ENCODE results near the gene CDC73.

Gene CDC73

GRCh38 chr1:193144999-193145398, 23.2 kb downstream of the CDC73 start:
- DNase-seq (ENCODE audit: extremely low read depth, low read depth): no peak

GRCh38 chr1:193156117-193156821, 34.4 kb downstream of the CDC73 start:
- TF ChIP-seq CTCF (IDR thresholded peaks at IDR 0.05; ENCODE audit: low read depth, low read length): no peak
- DNase-seq (ENCODE audit: extremely low read depth, low read depth): no peak

More at GRCh38 chr1:193144999-193145398, 23.2 kb downstream of the CDC73 start:
- no peak for TF ChIP-seq CTCF (IDR thresholded peaks at IDR 0.05; ENCODE audit: low read depth, low read length)

GRCh38 chr1:193156822-193157142, 35.0 kb downstream of the CDC73 start:
- no peak for TF ChIP-seq CTCF (IDR thresholded peaks at IDR 0.05; ENCODE audit: low read depth, low read length)

DNA sequence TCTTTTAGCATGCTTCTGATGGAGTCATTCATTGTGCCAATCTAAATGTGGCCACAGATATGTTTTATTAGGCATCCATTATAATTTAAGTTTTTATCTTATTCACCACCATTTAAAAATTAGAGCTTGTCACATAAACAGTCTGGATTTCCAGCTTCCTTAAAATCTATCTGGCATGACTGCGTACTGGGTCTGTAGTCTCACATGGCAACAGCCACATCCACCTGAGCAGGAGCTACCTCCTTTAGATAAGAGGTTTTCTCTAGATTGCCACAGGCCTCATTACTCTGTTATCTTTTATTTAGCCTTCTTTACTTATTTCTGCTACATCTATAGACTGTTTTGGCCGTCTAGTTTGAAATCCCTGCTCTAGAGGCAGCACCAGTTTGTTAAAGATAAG, 35.5 kb downstream of the CDC73 start:
- TF ChIP-seq CTCF (IDR thresholded peaks at IDR 0.05; ENCODE audit: low read depth, low read length): no peak
- no peak for DNase-seq (ENCODE audit: extremely low read depth, low read depth)

More at GRCh38 chr1:193156822-193157142, 35.0 kb downstream of the CDC73 start:
- DNase-seq (ENCODE audit: extremely low read depth, low read depth): no peak

DNA sequence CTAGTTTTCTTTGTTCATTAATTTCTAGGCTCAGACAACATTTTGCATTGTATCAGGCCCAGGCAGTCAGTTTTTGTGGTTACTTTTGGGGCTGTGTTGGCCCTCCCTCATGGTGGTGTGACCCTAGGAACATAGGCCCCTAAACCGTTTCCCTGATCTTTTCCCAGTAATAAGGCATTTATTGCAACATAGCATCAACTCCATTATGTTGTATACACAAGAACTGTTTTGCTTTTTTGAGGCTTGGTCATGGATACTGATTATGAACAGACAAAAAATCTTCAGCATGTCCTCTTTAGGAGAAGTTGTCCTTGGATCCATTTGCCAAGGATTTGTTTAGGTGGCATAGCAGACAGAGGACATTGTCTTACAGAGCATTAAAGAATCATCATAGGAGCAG, 54.3 kb downstream of the CDC73 start:
- TF ChIP-seq CTCF (IDR thresholded peaks at IDR 0.05; ENCODE audit: low read depth, low read length): no peak
- DNase-seq (ENCODE audit: extremely low read depth, low read depth): no peak

DNA sequence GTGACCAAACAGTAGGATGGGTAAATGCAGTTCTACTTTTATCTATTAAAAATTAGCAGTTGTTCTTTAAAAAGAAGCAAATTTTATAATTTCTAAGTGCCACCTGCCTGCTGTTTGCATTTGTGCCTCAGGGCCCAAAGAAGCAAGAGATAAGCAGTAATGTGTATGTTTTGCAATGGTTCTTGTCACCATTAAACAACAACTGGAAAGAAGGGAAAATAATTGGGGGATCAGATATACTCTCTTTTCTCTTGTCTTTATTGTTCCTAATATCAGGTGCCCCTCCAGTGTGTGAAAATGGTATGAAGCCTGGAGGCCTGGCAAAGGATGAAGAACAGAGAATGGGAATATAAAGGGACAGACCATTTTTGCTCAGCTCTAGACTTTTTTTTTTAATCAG, 55.0 kb downstream of the CDC73 start:
- no peak for TF ChIP-seq CTCF (IDR thresholded peaks at IDR 0.05; ENCODE audit: low read depth, low read length)
- no peak for DNase-seq (ENCODE audit: extremely low read depth, low read depth)

GRCh38 chr1:193179094-193179493, 57.3 kb downstream of the CDC73 start:
- DNase-seq (ENCODE audit: extremely low read depth, low read depth): no peak
- no peak for TF ChIP-seq CTCF (IDR thresholded peaks at IDR 0.05; ENCODE audit: low read depth, low read length)

Data from AG09319 (cell line).